Gastrocnemius medialis (tissue), 4 donors: Measurements from ENCODE around the gene ARHGAP26.

Experiments
- CTCF ChIP-seq, 5 experiments: fragments of 450-650 bp in 3 of 5; fragments of 200-600 bp in 2 of 5; sonication (generic) in 2 of 5; IDR thresholded peaks in 4 of 5; conservative IDR thresholded peaks in 1 of 5; 1 replicate in 4 of 5; 2 replicates in 1 of 5; pipeline ENCODE4 v1.5.1; 2016 to 2019; ENCODE audit warnings: antibody characterized with exemption in 5 of 5, mild to moderate bottlenecking in 3 of 5, moderate library complexity in 3 of 5
- POLR2A ChIP-seq, 2 donors: fragments of 450-650 bp; IDR thresholded peaks; one replicate each; pipeline ENCODE4 v1.6.1; 2017; ENCODE audit warnings: antibody characterized with exemption in 2 of 2, mild to moderate bottlenecking in 2 of 2, moderate library complexity in 2 of 2

GRCh38 chr5:143207058-143207457 is 436.9 kb downstream of the ARHGAP26 start:
- TF ChIP-seq POLR2A (IDR thresholded peaks at IDR 0.05) = no peak
- TF ChIP-seq CTCF (IDR thresholded peaks at IDR 0.05 in 4 of 5, conservative IDR thresholded peaks at IDR 0.05 in 1 of 5) = no peak
